Activated T-cell treated with anti-CD3 and anti-CD28 coated beads for 4 hours (primary cell): ENCODE results near the gene PPT2.
"Not testable (repeated sequence)": the region's sequence is repeated elsewhere in the genome, so short reads cannot be mapped to it uniquely, and the experiment has no call there.

ENCODE experiments used
- DNase-seq: peaks from one replicate; pipeline ENCODE4 v3.0.0-alpha.2; 2020

PPT2 gene

DNA sequence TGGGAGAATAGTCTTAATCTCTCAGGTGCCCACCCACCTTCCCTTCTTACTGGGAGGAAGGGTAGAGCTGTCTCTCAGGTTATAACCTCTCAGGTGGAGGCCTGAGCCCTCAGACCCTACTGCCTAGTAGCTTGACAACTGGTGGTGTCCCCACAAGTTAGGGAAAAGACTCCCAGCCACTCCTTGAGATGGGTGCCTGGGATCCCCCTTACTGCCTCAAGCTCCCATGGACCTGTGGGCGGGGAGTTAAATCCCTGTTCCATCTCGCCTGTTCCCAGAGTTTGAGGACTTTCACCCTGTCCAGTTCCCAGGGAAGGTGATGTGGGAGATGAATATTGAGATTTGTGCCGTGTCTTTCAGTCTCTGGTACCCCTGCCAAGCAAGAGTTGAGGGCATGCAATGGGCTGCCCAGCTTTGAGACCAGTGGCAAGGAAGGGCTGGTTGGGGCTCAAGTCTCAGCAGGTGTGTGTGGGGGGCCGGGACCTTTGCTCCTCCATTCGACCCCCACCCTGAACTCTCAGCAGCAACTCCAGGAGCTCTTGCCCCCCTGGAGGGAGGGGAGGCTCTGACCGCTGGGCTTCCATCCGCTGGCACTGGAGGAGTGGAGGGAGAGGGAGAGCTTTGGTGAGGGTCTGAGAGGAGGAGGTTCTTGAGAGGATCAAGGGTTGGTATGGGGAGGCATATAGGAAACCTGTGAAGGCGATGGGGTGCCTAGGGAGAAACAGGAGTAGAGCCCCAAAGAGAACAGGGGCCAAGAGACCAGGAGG is 37.2 kb downstream of the PPT2 start:
- no peak for DNase-seq

DNA sequence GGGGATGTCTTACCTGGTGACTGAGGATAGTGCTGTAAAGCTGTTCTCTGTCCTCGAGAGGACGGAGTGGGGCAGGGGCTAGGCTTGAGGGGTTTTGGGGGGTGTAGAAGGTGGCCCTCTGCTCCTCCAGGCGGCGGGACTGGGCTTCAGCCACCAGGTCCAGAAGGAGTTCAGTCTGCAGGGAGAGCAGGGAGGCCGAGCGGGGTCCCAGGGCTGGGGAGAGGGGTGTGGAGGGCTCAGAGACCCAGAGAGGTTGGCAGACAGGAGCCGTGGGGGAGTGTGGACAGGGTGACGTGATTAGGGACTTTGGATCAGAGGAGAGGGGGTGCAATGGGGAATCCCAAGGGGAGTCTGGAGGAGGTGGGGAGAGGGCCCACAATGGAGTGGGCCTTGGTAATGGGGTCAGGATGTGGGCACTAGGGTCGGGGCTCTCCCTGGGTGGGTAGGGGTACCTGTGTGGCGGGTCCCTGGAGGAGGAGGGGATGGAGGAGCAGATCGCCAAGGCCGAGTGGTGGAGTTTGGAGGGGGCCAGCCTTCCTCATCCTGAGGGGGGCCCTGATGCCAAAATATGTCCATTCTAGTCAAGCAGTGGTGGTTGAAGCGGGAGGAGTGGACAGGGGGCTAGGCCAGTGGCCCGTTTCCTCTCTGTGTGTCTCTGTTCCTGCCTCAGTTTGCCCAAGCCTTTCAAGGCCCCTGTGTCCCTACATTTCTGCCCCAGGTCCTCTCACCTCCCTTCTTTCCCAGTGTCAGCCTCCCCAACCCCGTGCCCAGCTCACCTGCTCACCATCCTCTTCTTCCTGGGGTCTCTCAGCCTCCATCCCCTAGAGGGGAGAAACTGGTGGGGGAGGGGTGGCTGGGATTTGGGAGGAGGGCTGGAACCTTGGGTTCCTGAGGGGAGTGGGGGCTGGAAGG is 38.0 kb downstream of the PPT2 start:
- no peak for DNase-seq

DNA sequence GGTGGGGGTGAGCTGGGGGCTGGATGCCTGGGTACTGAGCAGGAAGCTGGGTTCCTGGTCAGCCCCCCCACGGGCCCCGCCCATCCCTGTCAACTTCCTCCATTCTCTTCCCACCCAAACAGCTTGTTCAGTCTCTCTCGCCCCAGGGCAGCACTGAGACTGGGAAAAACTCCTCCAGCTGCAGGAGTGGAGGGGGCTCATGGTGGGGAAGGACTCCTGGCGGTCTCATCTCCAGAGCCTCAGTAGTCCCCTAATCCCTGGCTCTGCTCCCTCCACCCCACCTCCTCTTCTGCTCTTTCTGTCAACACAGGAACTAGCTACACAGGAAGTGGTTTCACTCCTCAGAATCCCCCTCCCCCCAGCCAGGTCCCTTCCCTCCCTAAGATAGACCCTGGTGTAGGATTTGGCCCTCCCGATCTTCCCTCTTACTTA is 38.7 kb downstream of the PPT2 start, which contains the start of gene GPSM3:
TSS of gene GPSM3 (minus strand) at position 36 of the 432 bp plus-strand sequence. CDS start 130 bp downstream, outside the sequence.
- DNase-seq: no peak

- DNase-seq: not testable (repeated sequence)
These were observed 39.2 kb downstream of the PPT2 start for GRCh38 chr6:32193096-32193495.

DNA sequence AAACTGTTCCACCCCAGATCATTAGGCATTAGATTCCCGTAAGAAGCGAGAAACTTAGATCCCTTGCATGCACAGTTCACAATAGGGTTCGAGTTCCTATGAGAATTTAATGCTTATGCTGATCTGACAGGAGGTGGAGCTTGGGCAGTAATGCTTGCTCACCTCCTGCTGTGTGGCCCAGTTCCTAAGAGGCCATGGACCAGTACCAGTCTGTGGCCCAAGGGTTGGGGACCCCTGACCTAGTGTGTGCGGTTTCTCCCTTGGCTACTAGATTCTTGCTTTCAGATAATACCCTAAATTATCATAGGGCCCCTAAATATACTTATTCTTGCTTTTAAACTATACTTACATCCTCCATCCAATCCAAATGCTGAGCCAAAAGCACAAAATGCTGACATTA is 40.4 kb downstream of the PPT2 start:
- DNase-seq: no peak

DNA sequence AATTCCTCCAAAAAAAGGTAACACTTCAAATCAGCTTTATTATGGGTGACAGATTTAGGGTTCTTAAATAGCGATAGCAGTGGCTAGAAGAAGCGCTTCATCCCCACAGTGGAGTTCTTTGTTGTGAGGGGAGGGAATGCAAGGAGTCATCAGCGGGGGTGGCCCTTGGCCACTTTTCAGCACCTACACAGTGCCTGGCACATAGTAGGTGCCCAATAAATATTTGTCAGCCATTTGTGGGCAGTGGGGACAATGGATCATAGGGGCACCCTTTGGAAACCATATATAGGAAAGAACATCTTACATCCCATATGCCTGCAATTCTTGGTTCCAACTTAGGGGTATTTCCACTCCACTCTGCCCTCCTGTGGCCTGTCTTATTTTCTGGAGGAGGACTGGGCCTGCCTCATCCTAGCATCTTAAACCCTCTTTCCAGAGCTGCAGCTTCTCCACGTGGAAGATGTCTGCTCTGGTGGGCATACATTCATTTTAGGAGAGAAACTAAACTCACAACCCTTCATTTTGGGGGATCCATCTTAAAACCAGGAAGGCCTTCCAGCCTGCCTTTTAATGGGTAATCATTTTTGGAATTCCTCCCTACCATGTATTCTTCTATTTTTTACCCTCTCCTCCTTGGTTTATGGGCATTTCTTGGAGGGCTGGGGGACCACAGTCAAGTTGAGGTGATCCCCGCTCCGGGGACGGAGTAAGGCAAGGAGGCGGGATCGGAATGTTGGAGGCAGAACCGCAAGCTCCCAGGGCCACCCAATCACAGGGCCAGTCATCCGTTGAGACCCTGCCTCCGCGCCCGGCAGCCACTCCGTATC is 41.1 kb downstream of the PPT2 start:
- DNase-seq: no peak

GRCh38 chr6:32195652-32195901 is 41.6 kb downstream of the PPT2 start:
- peak; percentile 97 for DNase-seq

GRCh38 chr6:32195902-32196681 is 42.2 kb downstream of the PPT2 start:
- DNase-seq: no peak

DNA sequence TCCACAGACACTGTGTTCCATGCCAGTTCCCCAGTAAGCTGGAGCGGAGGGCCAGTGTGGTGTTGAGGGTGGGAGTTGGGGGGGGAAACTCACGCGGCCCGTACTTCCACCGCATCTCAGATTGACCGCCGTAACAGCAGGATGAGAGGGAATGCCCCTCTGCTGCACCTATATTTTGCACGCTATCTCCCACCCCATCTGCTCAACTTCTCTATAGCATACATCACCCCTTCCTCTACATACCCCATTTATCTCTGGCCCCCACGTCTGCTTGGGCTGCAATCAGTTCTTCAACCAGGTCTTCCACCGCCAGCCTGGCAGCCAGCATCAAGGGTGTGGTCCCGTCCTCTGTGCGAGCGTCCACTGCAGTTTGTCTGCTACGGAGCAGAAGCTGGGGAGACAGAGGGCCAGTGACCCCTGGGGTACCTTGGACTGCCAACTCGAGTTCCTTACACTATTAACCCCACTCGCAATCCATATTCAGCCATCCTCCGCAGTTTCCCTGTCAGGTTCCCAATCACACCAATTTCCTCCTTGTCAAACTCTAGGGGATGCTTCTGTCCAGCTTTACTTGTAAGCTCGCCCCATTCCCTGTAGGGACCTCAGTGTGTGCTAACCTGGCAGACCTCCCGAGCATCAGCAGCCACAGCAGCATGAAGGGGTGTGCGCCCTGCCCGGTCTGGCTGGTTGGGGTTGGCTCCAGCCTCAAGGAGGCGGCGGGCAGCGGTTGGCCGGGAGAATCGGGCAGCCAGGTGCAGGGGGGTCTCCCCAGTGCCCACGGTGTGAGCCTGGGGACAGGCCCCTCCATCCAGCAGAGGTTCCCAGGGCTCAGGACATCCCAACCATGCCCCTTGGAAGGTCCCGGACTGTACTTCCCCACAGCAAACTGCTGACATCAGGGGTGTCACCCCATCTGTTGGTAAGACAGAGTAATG is 43.0 kb downstream of the PPT2 start:
- no peak for DNase-seq

- DNase-seq: no peak
These were observed 44.4 kb downstream of the PPT2 start for GRCh38 chr6:32198345-32198696.

- no peak for DNase-seq
These were observed 44.9 kb downstream of the PPT2 start for GRCh38 chr6:32198866-32199265.

GRCh38 chr6:32200711-32201475 is 47.0 kb downstream of the PPT2 start:
- DNase-seq: no peak

DNA sequence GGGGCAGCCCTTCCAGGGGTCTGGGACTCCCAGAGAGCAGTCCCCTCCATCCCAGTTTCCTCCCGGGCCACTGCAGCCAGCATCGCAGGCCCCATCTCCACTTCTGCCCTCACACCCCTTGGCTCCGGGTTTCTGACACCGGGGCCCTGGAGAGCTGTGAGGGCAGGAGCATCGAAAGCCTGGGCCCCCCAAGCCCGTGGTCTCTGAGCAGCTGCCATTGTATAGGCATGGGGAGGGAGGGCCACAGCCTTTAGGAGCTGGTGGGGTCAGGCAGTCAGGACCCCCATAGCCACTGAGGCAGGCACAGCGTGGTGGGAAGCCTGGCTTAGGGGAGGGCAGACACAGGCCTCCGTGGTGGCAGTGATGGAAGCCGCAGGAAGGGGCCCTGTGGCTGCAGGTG is 48.2 kb downstream of the PPT2 start:
- DNase-seq: no peak

DNA sequence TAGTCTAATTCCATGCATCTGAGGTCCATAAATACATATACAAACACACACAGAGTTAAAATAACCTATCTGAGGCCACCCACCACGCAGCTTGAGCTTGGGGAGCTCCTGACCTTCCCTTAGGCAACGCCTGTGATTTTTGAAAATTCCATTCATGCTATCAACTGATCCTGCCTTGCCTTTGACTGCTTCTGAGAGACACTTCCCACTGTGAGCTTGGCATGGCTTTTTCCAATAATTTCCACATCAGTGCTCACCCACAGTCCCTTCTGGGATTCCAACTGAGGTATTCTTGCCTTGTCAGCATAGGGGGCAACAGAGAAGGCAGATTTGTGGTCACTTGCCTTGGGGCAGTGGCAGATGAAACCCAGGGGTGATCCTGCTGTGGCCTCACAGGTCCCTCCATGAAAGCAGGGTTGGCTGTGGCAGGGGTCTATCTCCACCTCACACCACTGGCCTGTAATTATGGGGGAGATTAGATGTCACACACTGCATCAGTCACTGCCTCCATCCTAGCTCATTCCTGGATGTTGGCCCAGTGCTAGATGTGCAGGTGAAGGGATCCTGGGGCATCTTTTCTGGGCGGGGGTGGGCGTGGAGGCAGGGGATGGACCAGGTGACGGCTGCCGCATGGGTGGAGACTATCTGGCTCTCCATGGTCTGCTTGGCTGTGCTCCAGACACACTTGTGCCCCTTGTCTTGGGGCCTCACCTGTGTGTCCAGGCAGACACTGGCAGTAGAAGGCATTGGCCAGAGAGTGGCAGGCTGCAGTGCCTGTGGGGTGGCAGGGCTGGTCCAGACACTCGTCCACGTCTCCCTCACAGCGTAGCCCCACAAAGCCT is 49.7 kb downstream of the PPT2 start:
- no peak for DNase-seq

DNA sequence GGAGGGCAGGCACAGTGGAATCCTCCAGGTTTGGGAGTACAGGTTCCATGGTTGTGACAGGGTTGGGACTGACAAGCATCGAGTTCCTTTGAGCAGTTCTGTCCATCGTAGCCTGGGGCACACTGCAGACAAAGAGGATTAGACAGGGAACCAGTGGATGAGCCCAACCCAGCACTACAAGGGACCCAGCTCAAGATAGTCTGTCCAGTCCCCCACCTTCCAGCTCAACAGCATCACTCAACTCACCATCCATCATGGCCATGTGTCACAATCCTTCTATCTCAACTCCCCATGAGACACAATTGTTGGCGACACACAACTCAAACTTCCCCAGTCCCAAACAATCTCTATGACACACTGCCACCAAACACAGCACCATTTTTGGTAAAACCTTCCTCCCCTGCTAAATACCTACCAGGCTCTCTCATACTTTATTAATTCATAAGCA is 50.4 kb downstream of the PPT2 start:
- DNase-seq: no peak

GRCh38 chr6:32208996-32209395 is 55.1 kb downstream of the PPT2 start:
- DNase-seq: no peak

GRCh38 chr6:32210191-32210601 is 56.3 kb downstream of the PPT2 start:
- DNase-seq: no peak

DNA sequence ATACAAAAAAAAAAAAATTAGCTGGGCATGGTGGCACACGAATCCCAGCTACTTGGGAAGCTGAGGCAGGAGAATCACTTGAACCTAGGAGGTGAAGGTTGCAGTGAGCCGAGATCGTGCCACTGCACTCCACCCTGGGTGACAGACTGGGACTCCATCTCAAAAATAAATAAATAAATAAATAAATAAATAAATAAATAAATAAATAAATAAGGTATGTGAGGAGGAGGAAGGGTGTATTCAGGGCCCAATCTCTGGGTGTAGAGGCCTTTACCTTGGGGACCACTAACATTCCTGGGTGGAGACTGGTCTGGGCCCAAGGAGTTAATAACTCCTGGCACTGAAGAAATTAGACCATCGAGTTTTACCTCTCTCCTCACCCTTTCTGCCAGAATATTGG is 57.5 kb downstream of the PPT2 start:
- not testable (repeated sequence) for DNase-seq

DNA sequence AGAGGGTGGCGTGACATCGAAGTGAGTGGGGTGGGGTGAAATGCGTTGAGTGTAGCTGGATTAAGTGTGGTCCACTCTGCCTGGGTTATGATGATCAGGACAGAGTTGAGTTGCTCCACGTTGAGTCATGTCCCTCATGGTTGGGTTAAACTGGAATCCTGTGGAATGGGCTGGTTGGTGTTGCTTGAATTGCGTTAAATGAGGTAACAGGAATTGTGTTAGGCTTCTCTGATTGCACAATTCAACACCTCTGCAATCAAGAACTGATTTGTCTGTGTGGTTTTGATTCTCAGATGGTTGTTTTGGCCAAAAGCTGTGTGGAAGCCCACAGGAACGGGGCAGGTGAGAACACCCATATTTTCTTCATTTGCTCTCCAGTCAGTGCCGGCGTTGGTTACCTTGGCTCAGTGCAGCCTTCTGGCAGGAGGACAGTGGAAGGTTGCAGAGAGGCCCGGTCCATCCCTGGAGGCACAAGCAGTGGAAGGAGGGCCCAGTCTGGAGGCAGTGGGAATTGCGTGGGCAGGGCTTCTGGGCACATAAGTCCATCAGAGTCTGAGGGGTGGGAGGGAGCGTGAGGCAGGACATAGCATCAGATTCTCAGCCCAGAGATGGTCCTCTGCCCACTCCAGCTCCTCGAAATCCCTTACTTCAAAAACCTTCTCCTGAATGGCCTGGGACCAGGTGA is 58.3 kb downstream of the PPT2 start:
- no peak for DNase-seq
